NCI-H510A (cell line): ENCODE data around the gene FEV.

Source experiments
- DNase-seq: peaks from one replicate; lab custom pipeline; 2025; lab: John Stamatoyannopoulos, UW

The FEV gene

DNA sequence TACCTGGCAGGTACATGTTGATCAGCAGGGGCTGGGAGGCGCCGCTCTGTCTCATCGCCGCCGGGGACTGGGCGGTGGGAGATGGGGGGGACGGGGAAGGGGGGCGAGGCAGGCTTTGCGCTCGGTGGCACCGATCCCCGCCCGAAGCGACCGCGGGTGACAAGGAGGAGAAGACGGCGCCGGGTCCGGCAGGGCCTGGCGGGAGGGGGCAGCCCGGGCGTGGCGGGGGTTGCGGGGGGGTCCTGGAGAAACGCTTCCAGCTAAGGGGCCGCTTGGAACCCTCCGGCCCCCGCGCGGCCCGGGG is at the start of gene FEV:
Gene FEV (minus strand): TSS at position 164 of the 304 bp plus-strand sequence. CDS start 109 bp downstream, at position 55.
- no peak for DNase-seq

DNA sequence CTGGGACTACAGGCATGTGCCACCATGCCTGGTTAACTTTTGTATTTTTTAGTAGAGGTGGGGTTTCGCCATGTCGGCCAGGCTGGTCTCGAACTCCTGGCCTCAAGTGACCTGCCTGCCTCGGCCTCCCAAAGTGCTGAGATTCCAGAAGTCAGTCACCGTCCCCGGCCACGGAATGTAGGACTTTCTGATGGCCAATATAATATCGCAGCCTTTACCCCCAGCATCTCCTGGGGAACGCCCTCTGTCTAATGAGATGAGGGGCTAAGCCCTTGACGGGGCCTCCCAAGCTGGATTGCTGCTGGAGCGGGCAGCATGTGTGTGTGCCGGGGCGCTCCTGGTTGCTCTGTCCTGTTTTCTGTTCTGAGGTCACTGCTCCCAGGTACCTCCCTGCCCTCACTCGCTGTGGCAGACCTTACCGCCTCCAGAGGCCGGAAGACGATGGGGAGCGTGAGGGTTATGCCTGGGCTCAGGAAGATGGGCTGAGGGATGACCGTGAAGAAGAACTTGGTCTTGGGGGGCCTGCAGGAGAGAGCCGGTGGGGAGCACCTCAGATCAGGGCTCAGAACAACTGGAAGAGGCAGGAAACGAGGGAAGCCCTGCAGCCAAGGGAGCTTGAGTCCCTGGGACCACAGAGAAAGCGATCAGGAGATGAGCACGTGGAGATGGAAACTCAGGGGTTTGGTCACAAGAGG is 47.2 kb upstream of the FEV start:
- no peak for DNase-seq

DNA sequence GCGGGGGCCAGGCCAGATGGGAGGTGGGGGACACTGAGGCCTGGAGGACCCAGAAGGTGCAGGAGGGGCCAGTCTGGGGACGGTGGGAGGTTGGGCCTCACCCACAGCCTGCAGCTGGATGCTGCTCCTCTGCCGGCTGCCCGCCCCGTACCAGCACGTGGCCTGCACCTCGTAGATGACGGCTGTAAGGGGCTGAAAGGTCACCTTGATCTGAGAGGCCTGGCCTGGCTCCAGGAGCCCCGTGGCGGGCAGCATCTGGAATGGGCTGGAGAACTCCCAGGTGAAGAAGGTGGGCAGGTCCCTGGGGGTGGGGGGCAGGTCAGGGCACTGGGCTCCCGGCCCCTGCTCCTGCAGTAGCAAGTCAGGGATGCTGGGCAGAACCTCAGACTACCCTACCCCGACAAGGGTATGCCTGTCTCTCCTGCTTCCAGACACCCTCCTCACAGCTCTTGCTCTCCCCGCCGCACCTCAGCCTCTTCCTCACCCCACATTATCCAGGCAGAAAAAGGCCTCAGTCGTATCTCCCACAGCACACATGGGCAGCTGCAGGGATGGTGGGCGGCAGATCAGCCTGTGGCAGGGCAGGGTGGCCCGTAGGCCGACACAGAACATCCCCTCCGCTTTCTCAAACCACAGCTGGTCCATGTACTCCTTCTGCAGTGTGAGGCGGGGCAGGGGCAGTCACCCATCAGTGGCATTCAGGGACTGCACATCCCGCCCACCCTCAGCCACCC is 46.2 kb upstream of the FEV start:
- no peak for DNase-seq

DNA sequence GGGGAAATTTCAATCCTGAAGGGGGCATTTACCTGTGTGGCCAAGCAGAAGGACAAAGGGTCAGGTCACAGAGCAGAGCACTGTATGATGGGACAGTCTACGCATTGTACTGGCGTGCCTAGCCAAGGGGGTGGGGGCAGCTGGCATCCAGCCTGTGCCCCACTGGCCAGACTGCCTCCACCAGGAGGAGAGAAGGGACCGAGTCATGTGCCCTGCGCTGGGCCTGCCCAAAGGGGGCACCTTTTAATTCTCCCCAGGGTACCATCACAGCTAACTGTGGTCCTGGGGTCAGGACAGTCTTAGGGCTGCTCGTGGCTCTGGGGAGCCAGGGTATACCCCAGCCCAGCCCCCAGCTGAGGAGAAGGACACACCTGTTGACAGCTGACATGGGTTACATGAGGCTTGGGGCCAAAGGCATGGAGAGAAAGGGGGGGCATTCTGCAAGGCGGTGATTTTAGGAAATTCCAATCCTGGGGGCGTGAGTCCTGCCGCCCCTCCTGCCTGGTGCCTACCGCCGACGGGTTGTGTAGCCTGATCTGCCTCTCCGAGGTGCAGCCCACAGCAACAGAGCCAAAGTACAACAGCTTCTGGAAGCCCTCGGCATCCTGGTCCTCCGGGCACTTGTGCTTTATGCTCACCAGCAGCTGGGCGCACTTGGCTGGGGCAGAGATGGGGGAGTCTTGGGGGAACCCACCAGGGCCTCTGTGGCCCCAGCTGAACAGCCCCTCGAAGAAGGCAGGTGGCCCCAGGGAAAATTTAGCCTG is 45.4 kb upstream of the FEV start:
- DNase-seq = no peak

DNA sequence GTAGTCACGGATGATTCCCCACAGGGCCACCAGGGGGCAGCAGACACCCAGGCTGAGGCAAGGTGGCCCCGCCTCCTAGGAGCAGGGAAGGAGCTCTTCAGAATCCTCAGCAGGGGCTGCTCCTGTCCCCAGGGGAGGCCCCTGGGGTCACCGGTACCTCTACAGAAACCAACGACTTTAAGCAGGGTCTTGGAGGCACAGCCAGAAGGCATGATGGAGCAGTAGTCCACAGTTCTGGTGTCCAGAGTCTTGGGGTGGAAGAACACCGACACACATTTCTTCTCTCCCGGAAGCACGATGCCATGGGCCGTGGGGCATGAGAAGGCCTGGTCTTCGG is 44.8 kb upstream of the FEV start:
- peak; percentile 31 for DNase-seq

DNA sequence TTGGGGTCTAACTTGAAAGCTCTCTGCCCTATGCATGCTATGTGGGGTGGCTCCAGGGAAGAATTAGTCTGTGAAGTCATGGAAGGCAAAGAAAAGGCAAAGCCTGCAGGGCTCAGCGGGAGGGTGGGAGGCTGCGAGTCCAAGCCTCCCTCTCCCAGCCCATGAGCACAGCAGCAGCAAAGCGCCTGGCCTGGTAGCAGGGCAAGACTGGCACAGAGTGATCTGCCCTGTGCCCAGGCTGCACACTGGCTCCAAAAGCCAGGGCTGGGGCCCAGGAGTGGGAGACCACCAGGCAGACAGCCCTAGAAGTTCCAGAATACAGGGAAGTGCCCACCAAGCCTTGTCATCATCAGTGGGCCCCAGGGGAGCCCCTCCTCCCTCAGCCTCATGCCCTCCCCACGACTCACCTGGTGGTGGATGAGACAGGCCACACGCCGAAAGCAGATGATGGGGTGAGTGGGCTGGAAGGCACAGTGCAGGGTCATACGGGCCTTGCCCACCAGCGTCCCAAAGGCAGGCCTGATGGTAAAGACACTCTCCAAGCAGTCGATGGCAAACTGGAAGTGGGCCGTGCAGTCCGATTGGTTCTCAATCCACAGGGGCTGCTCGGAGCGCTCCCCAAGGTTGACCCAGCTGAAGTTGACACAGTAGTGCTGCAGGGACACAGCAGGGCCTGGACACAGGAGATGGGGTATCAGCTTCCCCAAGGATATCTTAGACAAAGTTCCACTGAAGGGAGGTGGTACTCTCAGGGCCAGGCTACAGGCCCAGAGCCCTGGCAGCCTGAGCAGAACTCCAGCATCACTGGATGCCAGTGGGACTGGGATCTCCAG is 44.2 kb upstream of the FEV start:
- DNase-seq = no peak

DNA sequence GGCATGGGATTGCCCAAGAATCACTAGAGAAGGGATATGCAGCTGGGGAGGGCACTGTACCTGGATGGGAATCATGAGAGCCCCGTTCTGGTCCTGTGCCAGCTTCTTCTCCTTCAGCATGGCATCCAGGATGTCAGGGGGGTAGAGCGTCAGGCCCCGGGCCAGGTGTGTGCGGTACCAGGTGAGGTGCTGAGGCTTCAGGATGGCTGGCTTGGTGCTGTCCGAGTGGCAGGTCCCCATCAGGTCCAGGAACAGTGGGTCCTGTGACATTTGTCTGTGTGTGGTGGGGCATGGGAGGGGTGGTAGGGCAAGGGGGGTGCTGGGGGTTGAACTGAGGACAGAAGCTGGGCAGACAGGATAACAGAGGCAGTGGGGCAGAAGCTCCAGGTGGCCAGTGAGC is 43.2 kb upstream of the FEV start:
- DNase-seq = no peak

DNA sequence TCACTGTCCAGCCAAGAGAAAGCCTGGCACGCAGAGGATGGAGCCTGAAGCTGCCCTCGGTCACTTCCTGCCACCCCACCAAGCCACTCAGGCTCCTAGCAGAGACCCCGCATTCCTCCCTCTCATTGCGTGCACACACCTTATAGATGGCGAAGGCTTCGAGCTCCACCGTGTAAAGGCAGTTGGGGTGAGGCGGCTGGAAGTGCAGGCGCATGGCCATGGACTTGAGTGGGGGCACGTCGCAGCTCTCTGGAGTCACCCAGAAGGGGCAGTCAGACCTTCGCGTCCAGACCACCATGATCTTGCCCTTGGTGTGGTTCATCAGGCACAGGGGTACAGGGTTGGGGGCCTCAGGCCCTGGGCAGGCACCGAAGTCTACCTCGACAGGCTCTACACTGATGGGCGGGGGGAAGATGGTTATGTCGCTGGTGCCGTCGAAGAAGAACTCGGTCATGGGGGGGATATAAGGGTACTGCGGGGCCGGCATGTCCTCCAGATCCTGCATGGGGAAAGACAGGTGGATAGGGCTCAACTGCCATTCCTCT is 42.6 kb upstream of the FEV start:
- DNase-seq = no peak

DNA sequence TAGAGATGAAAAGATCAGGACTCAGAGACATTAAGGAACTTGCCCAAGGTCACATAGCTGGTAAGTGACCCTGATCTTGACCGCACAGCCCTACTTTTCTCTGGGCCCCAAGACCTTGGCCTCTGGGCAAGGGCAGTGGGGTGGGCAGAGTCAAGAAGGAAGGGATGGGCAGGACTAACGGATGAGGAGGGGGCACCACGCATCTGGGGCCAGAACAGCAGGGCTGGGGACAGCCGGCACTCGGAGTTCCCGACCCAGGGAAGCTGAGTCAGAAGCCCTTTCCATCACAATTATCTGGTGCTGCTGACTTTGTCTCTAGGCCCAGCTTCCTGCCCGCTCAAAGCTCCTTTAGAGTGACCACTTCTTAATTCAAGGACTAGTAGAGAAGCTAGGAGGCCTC is 42.0 kb upstream of the FEV start:
- DNase-seq = no peak

DNA sequence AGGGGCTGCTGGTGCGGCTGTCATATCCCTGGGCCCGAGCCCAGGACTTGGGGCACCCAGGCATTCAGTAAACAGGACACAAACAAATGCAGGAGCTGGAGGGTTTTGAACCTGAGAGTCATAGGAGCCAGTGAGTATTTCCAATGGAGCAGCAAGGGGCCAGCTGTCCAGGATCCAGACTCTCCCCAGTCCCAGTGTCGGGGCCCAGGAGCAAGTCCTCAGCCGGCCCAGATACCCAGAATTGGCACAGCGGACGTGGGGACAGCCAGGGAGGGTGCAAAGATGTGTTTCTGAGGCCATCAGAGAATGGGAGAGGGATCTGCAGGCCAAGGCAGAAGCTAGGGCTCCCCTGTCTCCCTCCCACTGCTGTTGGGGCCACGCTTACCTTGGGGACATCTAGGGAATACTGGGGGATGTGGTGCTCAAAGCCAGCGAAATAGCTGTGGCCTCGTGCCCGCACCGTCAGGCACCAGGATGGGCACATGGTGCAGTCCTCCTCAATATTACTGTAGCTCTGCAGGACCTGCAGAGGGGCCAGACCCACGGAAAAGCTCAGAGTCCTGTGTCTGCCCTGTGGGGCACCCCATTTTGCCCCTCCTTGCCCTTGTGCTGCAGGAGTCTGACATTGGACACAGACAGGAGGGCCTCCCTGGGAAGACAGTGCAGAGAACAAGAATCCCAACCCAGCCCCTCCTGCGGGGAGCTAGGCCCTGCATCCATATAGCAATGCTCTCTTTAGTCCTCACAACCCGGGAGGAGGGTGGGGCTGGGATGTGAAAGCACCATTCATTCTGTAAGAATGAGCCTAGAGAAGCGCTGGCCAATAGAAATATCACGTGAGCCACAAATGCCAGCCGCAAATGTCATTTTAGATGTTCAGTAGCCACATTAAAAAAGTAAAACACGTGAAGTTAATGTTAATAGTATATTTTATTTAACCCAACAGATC is 40.9 kb upstream of the FEV start:
- DNase-seq = no peak

DNA sequence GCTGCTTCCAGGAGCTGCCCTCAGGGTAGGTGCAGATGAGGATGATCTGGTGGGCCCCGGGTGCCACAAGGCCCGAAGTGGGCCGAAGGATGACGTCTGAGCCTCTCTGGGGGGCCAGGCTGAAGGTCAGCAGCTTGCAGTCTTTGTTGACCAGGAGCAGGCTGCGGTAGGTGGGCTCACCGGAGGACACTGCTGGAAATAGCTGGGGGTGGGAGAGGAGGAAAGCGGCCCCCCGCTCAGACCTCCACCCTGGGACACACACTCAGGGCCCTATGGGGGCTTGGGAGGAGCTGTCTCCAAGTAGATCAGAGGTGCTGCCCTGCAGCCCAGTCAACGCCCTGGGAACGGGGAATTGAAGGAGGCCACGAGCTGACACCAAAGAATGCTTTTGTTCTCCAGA is 39.1 kb upstream of the FEV start:
- DNase-seq = no peak

DNA sequence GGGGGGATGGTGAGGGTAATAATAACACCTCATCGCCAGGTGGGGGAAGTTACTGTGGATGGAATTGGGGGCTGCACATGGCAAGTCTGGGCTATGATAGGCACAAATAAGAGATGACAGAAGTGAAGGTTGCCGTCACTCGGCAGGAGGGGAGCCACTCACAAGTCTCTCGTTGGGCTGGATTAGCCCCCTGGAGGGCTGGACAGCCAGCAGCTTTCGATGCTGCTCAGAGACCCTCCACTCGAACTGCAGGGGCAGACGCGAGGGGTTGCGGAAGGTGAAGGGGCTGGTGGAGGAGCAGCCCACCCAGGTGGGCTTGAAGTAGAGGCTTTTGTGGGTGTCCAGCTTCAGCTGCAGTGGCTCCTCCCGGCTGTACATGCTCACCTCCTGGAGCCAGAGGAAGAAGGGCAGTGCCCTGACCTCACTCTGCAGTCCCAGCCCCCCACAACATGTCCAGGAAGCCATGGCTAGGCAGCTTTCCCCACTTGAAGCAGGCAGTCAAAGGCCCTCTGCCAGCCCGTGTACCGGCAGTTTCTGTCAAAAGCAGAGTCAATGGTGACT is 38.1 kb upstream of the FEV start:
- DNase-seq = no peak

DNA sequence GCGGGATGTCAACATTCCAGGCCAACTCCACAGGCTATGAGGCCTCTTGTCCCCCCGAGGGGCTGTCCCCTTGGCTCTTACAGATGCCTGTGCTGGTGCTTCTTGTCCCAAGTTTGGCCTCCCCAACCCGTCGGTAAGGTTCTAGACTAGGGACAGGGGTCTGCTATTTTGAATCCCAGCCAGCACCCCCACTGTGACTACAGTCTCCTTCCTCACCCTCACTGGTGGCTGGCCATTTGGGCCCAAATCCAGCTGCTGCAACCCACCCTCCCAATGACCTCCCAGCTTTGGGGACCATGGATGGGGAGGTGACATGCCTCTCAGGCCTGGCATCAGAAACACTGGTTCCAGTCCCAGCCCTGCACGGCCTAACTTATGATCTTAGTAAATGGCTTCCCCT is 37.6 kb upstream of the FEV start:
- DNase-seq = no peak

DNA sequence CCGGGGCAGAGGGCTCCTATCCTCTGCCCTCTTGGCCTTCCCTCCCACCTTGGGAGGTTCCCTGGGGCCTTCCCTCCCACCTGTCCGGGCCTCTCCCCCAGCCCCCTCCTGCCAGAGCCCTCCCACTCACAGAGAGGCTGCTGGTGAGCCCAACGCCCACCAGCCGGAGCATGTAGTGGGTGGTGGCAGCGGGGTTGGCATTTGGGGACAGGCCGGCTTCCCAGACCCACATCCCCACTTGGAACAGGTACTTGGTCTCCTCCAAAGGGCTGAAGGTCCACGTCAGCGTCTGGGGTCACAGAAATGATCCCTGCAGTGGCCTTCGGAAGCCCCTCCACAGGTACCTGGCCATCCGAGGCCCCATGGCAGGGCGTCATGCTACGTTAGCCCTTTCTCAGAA is 37.1 kb upstream of the FEV start:
- no peak for DNase-seq

DNA sequence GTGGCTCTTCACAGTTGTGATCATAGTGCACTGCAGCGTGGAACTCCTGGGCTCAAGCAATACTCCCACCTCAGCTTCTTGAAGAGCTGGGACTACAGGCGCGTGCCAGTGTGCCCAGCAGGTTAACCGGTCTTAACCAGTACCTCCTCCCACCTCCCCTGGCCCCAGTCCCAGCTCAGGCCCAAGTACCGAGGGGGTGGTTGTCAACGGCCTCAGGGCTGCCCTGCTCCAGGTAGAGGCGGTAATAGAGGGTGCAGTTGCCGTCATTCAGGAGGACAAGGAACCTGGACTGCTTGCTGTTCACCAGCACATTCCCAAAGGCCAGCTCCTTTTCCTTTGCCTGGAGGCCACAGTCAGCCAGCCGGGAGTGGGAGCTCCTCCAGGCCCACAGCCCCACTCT is 36.6 kb upstream of the FEV start:
- no peak for DNase-seq

DNA sequence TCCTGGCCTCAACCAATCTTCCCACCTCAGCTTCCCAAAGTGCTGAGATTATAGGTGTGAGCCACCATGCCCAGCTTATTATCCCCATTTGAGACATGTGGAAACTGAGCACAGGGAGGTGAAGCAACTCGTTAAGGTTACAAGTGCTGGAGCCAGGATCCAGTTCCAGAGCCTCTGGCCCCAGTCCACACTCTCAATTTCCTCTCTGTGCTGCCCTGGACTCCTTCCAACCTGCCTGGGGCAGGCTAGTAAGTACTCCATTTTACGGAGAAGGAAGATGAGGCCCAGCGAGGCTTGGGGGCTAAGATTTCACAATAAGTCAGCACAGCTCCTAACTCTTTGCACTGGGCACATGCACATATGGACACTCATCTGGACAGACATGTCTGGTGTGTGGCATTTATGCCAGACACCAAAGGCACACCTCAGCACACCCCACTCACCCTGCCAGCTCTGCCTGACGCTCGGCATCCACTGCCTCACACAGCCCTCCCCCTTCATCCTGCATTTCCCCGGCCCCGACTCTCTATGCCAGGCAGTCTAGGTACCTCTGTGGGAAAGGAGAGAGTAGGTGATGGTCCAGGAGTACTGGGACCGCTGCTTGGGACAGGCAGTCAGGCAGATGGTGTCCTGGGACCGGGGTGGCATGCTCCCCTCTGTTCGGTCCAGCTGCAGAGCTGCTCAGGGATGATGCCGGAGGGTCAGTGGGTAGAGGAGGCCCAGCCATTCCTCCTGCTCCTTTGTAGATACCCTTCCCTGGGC is 35.8 kb upstream of the FEV start:
- DNase-seq = no peak

DNA sequence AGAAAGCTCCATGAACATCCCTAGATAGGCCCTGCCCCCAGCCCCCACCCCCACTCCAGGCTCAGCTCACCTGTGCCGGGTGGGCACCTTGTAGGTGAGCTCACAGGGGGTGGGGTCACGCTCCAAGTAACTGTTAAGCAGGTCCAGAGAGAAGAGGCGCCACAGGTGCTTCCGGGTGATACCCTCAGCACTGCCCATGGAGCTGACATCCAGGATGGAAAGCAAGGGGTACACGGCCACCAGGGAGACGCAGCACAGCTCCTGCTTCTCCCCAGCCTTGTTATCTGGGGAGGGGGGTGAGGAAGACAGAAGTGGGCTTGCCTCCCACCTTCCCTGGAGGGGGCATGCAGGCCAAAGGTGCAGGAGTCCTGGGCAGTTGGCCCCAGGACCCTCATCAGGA is 34.5 kb upstream of the FEV start:
- no peak for DNase-seq

DNA sequence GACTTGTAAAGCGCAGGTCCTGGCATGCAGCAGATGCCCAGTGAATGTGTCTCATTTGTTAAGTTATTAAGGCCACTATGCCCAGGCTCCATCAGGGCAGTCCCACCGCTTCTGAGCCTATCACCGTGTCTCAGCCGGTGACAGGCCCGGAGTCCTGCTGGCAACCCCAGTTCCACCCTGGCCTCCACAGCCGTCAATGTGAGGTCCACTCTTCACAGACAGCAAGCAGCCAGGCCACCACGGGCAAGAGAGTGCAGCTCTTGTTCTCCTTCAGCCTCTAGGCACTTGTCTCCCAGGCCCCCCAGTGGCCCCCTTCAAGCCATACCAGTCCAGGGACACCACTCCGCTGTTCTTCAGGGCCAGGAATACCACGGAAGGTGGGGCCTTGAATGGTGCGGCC is 33.7 kb upstream of the FEV start:
- DNase-seq = no peak

DNA sequence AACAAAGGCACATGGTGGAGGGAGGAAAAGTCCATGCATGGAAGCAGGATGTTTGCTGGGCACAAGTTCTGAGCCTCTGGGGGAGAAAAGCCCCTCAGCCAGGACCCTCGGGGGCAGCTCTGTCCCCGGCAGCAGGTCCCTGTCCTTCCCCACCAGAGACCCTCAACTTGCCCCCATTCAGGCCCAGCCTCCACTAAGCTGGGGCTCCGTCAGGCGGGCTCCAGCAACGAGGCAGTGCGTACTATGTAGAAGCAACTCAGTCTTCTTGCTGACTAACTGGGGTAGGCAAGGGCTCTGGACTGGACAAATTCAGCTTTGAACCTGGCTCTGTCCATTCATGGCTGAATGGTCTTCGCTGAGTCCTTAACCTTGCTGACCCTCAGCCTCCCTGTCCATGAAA is 33.3 kb upstream of the FEV start:
- no peak for DNase-seq
